SW 1271 (cell line): ENCODE results near the gene TAF1C.

Experiments used
- DNase-seq, 2 experiments: peaks; one replicate each; lab custom pipeline; 2025; lab: John Stamatoyannopoulos, UW

The TAF1C gene

GRCh38 chr16:84182680-84183571 is 3.9 kb downstream of the TAF1C start:
- no peak for DNase-seq

DNA sequence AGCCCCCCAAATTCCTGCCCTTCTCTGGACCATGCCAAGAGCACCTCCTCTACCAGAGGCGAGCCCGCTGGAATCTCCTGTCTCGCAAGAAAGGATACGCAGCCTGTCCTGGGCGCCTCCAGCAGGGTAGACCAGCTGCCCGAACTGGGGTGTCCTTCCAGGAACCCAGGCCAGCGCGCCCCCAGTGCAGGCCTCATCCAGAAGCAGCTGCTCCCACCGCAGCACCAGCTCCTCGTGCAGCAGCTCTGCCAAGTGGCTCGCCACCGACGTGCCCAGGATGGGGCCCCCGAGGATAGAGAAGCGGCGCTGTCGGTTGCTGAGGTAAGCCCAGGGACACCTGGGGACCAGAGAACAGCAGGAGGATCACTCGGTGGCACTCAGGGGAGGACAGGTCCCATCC is 4.8 kb downstream of the TAF1C start:
- DNase-seq: no peak

- no peak for DNase-seq
These were observed 5.5 kb downstream of the TAF1C start for GRCh38 chr16:84181144-84181915.

- no peak for DNase-seq
These were observed 6.2 kb downstream of the TAF1C start for GRCh38 chr16:84180519-84181140.

- DNase-seq: no peak
These were observed 7.1 kb downstream of the TAF1C start for GRCh38 chr16:84179612-84180320.

DNA sequence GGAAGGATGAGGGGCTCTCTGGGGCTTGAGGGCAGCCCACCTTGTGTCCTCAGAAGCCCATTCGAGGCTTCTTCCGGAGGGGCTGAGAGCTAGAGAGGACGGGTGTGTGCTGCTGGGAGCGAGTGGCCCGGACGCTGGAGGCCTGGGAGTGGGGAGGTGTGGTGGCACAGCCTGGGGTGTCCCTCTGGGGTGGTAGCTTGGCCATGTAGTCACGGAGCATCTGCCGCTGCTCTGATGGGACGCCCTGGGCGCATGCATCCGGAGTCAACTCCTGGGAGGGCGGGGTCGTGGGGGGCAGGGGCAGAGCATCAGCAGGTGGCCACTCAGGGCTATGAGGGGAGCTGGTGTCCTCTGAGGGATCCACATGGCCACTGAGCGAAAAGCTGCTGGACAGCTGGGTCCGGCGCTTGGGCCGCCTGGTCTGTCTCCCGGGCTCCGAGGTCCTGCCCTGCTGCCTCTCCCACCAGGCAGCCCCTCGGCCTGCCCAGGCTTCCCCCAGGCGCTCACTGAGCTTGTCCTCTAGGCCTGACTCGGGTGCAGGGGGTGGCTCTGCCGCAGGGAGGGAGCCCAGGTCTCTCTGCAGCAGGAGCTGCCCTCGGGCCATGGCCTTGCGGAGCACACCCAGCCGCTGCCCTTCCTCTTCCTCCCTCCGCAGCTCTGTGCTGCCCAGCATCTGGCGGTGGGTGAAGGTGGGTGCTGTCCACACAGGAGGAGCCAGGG is 7.8 kb downstream of the TAF1C start:
- DNase-seq: no peak

DNA sequence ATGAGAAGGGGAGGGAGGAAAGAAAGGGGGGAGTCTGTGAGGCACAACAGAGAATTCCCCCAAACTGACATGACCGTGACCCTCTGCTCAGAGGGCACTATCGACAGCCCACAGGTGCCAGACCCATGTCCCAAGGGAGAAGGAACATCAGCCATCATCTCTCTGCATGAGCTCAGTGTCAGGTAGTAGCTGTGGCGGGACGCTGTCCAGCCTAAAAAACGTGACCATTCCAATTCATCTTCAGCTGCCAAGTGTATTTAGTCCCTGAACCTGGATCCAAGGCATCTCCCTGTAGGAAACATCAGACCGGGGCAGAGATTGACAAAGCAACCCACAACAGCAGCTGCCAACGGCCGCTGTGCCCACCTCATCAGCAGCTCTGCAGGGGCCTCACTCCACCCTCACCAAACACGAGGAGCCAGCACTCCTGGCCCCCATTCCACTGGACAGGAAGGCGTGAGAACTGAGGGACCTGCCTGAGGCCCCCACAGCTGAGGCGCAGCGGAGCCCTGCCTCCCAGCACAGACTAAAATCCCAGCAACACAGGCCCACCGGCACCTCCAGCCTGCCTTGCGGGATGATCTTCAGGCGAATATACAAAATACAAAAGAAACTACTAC is 8.6 kb downstream of the TAF1C start:
- DNase-seq: no peak

DNA sequence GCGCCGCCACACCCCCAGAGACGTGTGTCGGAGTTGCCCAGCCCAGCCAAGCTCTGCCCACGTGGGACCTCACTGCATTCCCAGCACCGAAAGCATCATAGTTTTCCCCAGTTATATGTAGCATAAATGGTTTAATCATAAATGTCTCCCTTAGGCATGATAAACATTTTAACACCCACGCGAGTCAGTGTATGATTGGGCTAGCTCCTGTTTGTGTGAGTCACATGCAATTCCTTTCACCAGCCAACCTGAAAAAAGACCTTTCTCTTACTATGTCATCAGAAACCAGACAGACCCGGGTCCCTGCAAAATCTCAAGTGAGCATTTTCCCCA is 9.2 kb downstream of the TAF1C start:
- no peak for DNase-seq

GRCh38 chr16:84176192-84177053 is 10.4 kb downstream of the TAF1C start:
- no peak for DNase-seq

- peak in 1 of 2 experiments; percentile 69 for DNase-seq
These were observed 11.3 kb downstream of the TAF1C start for GRCh38 chr16:84175350-84176081.

DNA sequence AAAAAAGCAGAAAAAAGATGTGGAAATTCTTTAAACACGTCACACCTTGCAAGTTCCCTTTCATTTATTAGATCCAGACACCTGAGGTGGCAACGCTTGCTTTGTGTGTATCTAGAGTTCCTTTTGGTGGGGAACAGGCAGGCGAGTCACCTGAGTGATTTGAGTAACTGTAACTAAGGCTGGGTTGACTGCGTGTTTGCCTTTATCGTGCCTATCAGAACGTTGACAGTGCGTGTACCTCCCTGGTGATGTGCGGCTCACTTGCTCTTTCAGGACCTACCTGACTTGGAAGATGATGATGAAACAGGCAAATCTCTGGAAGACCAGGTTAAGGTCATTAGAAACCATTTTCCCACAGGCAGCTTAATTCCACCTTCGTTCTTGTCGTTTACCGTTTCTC is 12.5 kb downstream of the TAF1C start:
- DNase-seq: no peak

- no peak for DNase-seq
These were observed 17.0 kb downstream of the TAF1C start for GRCh38 chr16:84169765-84170310.

- no peak for DNase-seq
These were observed 19.8 kb downstream of the TAF1C start for GRCh38 chr16:84166796-84167695.

GRCh38 chr16:84165746-84166145 is 21.1 kb downstream of the TAF1C start:
- DNase-seq: no peak

DNA sequence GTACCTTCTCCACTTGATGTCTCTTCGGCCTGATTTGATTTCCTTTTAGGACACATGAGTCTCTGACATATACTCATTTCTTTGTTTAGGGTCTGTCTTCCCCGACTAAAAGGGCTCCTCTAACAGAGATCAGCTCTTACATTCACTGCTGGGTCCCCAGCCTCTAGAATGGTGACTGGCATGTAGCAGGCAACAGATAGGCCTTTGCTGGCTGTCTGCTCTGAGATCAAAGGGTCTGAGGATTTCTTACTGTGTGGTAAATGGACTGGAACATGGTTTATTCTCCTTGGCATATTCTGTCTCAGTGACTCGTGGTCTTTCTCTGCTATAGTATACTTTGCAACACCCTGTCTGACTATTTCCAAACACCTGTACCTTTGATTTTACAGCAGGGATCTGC is 25.1 kb downstream of the TAF1C start:
- DNase-seq: no peak

GRCh38 chr16:84161037-84161436 is 25.8 kb downstream of the TAF1C start:
- no peak for DNase-seq

GRCh38 chr16:84159800-84160199 is 27.1 kb downstream of the TAF1C start:
- no peak for DNase-seq

GRCh38 chr16:84159007-84159406 is 27.9 kb downstream of the TAF1C start:
- DNase-seq: no peak
